Common myeloid progenitor, CD34-positive (primary cell): ENCODE data around the gene ARHGAP44.
A peak's percentile ranks its signal among the peaks of the same experiment; 100 is the strongest.

Source experiments
- CTCF ChIA-PET: fragments of 350-600 bp; sonication (Branson Sonifier 250); formaldehyde crosslinking; loops from one replicate; lab custom pipeline; 2021; ENCODE audit warnings: antibody characterized with exemption; lab: Charles Lee
- POLR2A ChIA-PET: fragments of 350-600 bp; sonication (Branson Sonifier 250); formaldehyde crosslinking; loops from one replicate; lab custom pipeline; 2021; ENCODE audit warnings: antibody characterized with exemption; lab: Charles Lee
- DNase-seq, 3 donors: peaks; one replicate each; pipeline versions ENCODE4 v3.0.0 to v3.0.0-alpha.2; 2013
- H3K27ac ChIP-seq, 2 experiments: 1 replicate in 1 of 2; 2 replicates in 1 of 2; pipeline ENCODE4 v1.7.0; 2013; ENCODE audit warnings: inconsistent platforms in 2 of 2, low read length in 2 of 2, mild to moderate bottlenecking in 2 of 2, low read depth in 1 of 2, moderate library complexity in 1 of 2; ENCODE audit not compliant: severe bottlenecking in 2 of 2, insufficient read depth in 1 of 2, poor library complexity in 1 of 2
- H3K27me3 ChIP-seq, 5 experiments: replicated peaks in 2 of 5; 1 replicate in 3 of 5; 2 replicates in 2 of 5; pipeline versions ENCODE4 v1.6.1 to v1.7.0; 2013; ENCODE audit warnings: low read length in 4 of 5, mild to moderate bottlenecking in 2 of 5, moderate library complexity in 2 of 5, inconsistent platforms in 1 of 5; ENCODE audit not compliant: insufficient read depth in 5 of 5, control insufficient read depth in 4 of 5
- H3K36me3 ChIP-seq, 4 experiments: 1 replicate in 2 of 4; 2 replicates in 2 of 4; pipeline versions ENCODE4 v1.6.1 to v1.7.0; 2013; ENCODE audit warnings: low read length in 3 of 4, control low read depth in 1 of 4, mild to moderate bottlenecking in 1 of 4; ENCODE audit not compliant: control insufficient read depth in 4 of 4, insufficient read depth in 4 of 4
- H3K4me1 ChIP-seq, 4 experiments: 1 replicate in 3 of 4; 2 replicates in 1 of 4; pipeline versions ENCODE4 v1.6.1 to v1.7.1; 2013; ENCODE audit warnings: low read length in 3 of 4, mild to moderate bottlenecking in 3 of 4, control low read depth in 1 of 4, inconsistent platforms in 1 of 4, moderate library complexity in 1 of 4; ENCODE audit not compliant: control insufficient read depth in 4 of 4, insufficient read depth in 4 of 4; ENCODE audit errors: control extremely low read depth in 1 of 4
- H3K4me3 ChIP-seq, 7 experiments: 1 replicate in 4 of 7; 2 replicates in 3 of 7; pipeline versions ENCODE4 v1.5.1 to v1.7.0; 2013; ENCODE audit warnings: mild to moderate bottlenecking in 7 of 7, low read length in 6 of 7, moderate library complexity in 6 of 7, inconsistent platforms in 2 of 7, low read depth in 2 of 7, control low read depth in 1 of 7; ENCODE audit not compliant: insufficient read depth in 4 of 7, control insufficient read depth in 1 of 7; ENCODE audit errors: extremely low read depth in 1 of 7
- H3K9me3 ChIP-seq, 5 experiments: 1 replicate in 4 of 5; 2 replicates in 1 of 5; pipeline versions ENCODE4 v1.6.1 to v1.7.1; 2013; ENCODE audit warnings: low read length in 4 of 5, mild to moderate bottlenecking in 2 of 5, inconsistent platforms in 1 of 5, low read depth in 1 of 5, moderate library complexity in 1 of 5; ENCODE audit not compliant: control insufficient read depth in 4 of 5, insufficient read depth in 2 of 5; ENCODE audit errors: control extremely low read depth in 1 of 5
- WGBS: methylation state at CpG from one replicate; pipeline ENCODE4 v1.1.5; 2013; ENCODE audit not compliant: insufficient coverage; 5-methylcytosine and 5-hydroxymethylcytosine counted together

The ARHGAP44 gene

DNA sequence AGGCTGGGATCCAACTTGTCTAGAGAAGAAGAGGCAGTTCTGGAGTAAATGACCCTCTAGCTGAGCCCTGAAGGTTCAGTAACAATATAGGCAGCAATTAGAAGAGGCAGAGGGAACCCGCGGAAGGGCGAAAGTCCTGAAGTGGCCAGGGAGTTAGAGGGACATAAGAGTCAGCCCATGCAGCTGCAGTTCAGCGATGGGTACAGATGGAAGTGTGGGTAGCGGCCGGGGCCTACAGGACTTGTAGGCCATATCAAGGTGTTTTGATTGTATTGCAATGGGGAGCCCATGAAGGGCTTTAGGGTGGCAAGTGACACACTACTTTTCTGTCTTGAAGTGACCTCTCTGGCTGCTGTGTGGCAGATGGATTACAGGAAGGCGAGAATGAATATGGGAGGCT, 225.5 kb downstream of the ARHGAP44 start:
- POLR2A ChIA-PET: no interaction called here

DNA sequence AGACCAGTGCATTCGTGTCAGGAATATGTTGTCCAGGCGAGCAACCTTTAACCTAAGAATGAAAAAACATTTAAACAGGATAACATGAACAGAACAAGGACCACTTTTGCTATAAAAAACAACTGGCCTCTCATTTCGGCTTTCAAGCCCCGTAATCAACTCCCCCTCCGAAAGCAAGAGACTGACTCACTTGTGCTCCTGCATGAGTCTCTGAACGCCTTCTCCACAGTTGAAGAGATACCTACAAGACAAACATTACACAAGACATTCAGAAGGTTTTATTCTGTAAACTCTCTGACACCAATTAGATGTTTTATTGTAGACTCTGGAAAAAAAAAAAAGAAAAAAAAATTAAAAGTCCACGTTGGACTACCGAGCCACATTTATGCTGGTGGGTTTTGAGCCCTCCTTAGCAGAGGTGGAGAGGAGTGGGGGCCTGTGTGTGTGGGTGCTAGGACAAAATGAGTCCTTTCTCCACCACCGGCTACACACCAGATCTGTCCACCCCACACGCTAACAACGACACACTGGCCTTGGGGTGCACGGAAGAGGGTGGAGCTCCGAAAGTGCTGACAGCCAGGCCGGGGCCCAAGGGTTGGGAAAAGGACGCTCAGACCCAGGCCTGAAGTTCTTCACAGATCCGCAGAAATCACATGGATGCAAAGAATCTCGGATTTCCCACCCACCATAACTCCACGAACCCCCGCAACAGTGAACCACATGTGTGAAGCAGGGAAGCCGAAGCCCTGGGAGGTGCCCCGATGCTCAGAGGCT, 227.8 kb downstream of the ARHGAP44 start:
- H3K27me3 ChIP-seq: no peaks in the 10 kb centered on the region
- peak overlapping the region; percentile 52 to 88 for H3K27ac ChIP-seq
- H3K4me1 ChIP-seq: peaks cover 3 to 17% (median 11%) of the 10 kb centered on the region in 4 experiments
- CTCF ChIA-PET: interaction anchor here (1.5 to 6.1 kb wide), 3 partner anchors 13 to 14 kb away, joined by 7 to 57 read pairs (median 23); no protein-coding TSS in a partner anchor
- H3K36me3 ChIP-seq: peaks cover 22 to 37% (median 33%) of the 10 kb centered on the region in 4 experiments
- 26% methylated on average over 15 of the region's 21 CpGs for WGBS
- POLR2A ChIA-PET: no interaction called here
- peak in 1 of 3 donors; percentile 3 for DNase-seq
- H3K9me3 ChIP-seq: no peaks in the 10 kb centered on the region
- H3K4me3 ChIP-seq: peak overlapping the region; percentile 81 to 97 (median 91)

More for the DNA sequence above, 225.5 kb downstream of the ARHGAP44 start:
- Histone ChIP-seq H3K36me3 (peaks cover 28 to 60% (median 52%) of the 10 kb centered on the region in 4 experiments), H3K4me1 (peaks cover 3 to 17% (median 11%) of the 10 kb centered on the region in 4 experiments), H3K4me3 (no peak overlapping the region), H3K27me3 (no peaks in the 10 kb centered on the region), H3K9me3 (no peaks in the 10 kb centered on the region), H3K27ac (no peak overlapping the region)
- no peak for DNase-seq
- WGBS: 99% methylated on average over 6 of the region's 7 CpGs
- CTCF ChIA-PET: interaction anchor here (1.0 to 6.1 kb wide), 2 partner anchors 8 to 11 kb away, joined by 4 to 23 read pairs; no protein-coding TSS in a partner anchor

DNA sequence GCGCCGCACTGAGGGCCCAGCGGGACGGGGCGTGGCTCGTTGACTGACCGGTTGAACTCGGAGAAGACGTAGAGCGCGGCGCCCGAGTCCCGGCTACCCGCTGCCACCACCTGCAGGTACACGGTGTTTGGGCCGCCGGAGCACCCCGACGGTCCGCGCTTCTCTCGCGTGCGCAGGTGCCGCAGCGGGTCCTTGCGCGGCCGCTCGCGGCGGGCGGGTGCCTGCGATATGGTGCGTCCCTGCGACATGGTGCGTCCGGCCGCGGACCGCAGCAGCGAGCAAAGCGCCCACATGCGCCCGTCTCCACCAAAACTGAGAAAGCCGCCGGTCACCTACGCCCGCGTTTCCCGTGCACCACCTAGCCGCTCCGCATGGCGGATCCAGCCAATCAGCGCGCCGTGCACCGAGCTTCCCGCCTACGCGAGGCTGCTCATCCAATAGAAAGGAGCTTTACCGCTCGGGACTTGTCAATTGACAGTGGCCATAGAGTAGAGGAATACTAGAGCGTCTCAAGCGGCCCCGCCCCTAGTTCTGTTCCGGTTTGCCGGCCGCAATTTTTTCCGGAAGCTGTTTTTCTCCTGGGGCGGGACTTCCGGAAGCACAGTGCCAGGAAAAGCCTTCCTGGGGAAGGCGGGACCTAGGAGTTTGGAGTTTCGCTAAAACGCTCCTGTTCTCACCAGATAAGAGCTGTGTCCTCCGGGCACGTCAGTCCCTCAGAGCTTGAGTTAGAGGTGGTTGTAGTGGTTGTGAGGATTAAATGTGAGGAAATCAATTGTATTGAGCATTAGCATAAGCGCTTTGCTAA, 228.6 kb downstream of the ARHGAP44 start, which contains the start of gene ELAC2:
Gene ELAC2, minus strand, starts transcription at position 373 of the 805 bp plus-strand sequence. Its CDS starts 80 bp downstream, at position 293.
- H3K27ac ChIP-seq: peak within 1 kb of the TSS; percentile 73 to 88
- WGBS: under 1% methylated on average over 72 of the region's 79 CpGs
- ChIA-PET CTCF (interaction anchor here (1.0 to 6.1 kb wide), 3 partner anchors 12 to 22 kb away, joined by 3 to 57 read pairs (median 23); no protein-coding TSS in a partner anchor), POLR2A (interaction anchor here (0.6 kb wide), 1 partner anchor 129 kb away, joined by 3 read pairs; no protein-coding TSS in a partner anchor)
- DNase-seq: peak; percentile 97 to 98 (median 97)
- H3K9me3 ChIP-seq: no peaks in the 10 kb centered on the region
- H3K36me3 ChIP-seq: peaks cover 14 to 29% (median 29%) of the 10 kb centered on the region in 4 experiments
- H3K4me3 ChIP-seq: peak within 1 kb of the TSS; percentile 81 to 97 (median 91)
- peaks cover 3 to 17% (median 11%) of the 10 kb centered on the region in 4 experiments for H3K4me1 ChIP-seq
- no peaks in the 10 kb centered on the region for H3K27me3 ChIP-seq

DNA sequence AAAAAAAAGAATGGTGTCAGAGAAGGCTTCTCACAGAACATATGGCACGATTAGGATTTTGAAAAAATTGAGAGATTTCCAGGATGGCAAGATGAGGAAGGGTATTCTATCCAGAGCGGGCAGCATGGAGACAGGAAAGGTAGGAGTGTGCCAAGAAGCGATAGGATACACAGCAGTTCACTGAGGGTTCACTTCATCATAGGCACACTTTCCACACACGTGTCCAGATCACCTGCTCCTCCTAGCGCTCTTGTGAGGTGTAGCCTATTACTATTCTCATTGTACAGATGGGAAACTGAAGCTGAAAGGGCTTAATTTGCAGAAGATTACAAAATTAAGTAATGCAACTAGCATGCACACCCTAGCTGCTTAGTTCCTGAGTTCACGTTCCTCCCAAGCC, 234.7 kb downstream of the ARHGAP44 start:
- no peaks in the 10 kb centered on the region for H3K9me3 ChIP-seq
- 88% methylated on average over 4 of the region's 6 CpGs for WGBS
- POLR2A ChIA-PET: no interaction called here
- DNase-seq: peak in 2 of 3 donors; percentile 11 to 14
- H3K27ac ChIP-seq: no peak overlapping the region
- no peaks in the 10 kb centered on the region for H3K36me3 ChIP-seq
- H3K4me3 ChIP-seq: peak overlapping the region in 2 of 7 experiments; percentile 37 to 47
- CTCF ChIA-PET: interaction anchor here (1.0 kb wide), 1 partner anchor 12 kb away, joined by 4 read pairs; no protein-coding TSS in a partner anchor
- peaks cover 0 to 5% (median 0%) of the 10 kb centered on the region in 4 experiments for H3K4me1 ChIP-seq
- H3K27me3 ChIP-seq: no peaks in the 10 kb centered on the region

DNA sequence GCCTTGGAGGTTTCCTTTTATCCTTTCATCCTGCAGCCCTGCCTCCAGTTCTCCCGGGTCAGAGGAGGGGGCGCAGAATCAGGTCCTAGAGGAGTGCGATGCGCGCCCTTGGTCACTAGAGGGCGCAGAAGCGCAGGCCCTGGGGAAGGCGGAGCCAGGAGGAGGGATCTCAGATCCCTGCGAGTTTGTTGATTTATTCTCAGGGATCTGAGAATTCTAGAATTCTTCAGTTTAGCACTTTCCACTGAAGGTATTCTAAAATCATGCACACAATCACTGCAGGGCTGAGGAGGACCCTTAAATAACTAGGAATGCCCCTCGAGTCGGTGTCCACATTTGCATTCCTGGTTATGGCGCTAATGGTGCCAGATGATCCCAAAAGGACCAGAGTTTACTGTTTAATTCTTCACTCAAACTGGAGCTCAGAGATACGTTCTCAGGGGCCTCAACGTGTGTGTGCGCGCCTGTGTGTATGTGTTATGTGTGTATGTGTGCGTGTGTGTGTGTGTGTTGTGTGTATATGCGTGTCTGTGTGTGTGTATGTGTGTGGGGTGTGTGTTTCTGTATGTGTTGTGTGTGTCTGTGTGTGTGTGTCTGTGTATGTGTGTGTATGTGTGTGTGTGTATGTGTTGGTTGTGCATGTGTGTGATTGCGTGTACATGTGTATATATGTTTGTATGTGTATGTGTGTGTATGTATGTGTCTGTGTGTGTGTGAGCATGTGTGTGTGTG, 235.4 kb downstream of the ARHGAP44 start:
- DNase-seq: peak; percentile 57 to 75 (median 69)
- Histone ChIP-seq H3K36me3 (no peaks in the 10 kb centered on the region), H3K4me1 (peaks cover 0 to 7% (median 0%) of the 10 kb centered on the region in 4 experiments), H3K27me3 (no peaks in the 10 kb centered on the region), H3K4me3 (peak overlapping the region in 2 of 7 experiments; percentile 37 to 47), H3K27ac (no peak overlapping the region), H3K9me3 (no peaks in the 10 kb centered on the region)
- 39% methylated on average over 12 of the region's 19 CpGs for WGBS
- CTCF ChIA-PET: interaction anchor here (1.0 kb wide), 1 partner anchor 11 kb away, joined by 4 read pairs; no protein-coding TSS in a partner anchor
- POLR2A ChIA-PET: no interaction called here

DNA sequence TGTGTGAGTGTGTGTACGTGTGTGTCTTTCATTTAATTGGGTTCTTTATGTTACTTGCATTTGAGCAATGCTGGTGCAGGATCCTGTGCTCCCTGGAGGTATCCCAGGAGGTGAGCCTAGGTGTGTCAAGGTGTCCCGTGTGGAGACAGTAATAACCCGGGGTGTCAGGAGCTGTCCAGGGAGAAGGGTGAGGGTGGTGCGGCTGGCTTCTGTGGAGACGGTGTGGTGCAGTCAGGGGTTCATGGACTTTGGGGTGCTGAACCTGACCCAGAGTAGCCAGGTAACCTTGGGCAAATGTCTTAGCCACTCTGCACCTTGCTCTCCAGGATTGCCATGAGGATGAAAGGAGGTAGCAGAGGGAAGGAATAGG, 235.9 kb downstream of the ARHGAP44 start:
- ChIA-PET CTCF (no interaction called here), POLR2A (no interaction called here)
- 96% methylated on average over 5 of the region's 5 CpGs for WGBS
- Histone ChIP-seq H3K27me3 (no peaks in the 10 kb centered on the region), H3K36me3 (no peaks in the 10 kb centered on the region), H3K27ac (no peak overlapping the region), H3K4me3 (peak overlapping the region in 1 of 7 experiments; percentile 6), H3K4me1 (peaks cover 0 to 12% (median under 1%) of the 10 kb centered on the region in 4 experiments), H3K9me3 (no peaks in the 10 kb centered on the region)
- no peak for DNase-seq
